H1 (cell line): ENCODE measurements around the gene DCTN1. TPM values are rescaled to one million over a fixed set of nuclear protein-coding genes. Genes with fewer than 3 reads are reported as not detected.

Experiments used
- CHD7 ChIP-seq: fragments of 300-600 bp; sonication (generic); IDR thresholded peaks from 2 replicates; pipeline ENCODE4 v1.7.1; 2012; ENCODE audit warnings: low read length, moderate library complexity, mild to moderate bottlenecking, inconsistent platforms; ENCODE audit not compliant: insufficient replicate concordance
- GTF2F1 ChIP-seq: IDR thresholded peaks from 2 replicates; pipeline ENCODE4 v1.6.1; 2012; ENCODE audit warnings: low read depth, low read length, improper control_type of control experiment, borderline replicate concordance
- MAFK ChIP-seq: IDR thresholded peaks from 2 replicates; pipeline ENCODE4 v1.6.1; 2012; ENCODE audit warnings: low read depth, mild to moderate bottlenecking, improper control_type of control experiment, low read length
- POLR2A ChIP-seq, 2 experiments: IDR thresholded peaks; 1 replicate in 1 of 2; 2 replicates in 1 of 2; pipeline ENCODE4 v1.6.1; 2011; ENCODE audit warnings: low read depth in 2 of 2, low read length in 2 of 2, mild to moderate bottlenecking in 2 of 2; ENCODE audit errors: control extremely low read depth in 1 of 2
- USF2 ChIP-seq: IDR thresholded peaks from 2 replicates; pipeline ENCODE4 v1.6.1; 2011; ENCODE audit warnings: low read length, improper control_type of control experiment
- polyA plus RNA-seq, 7 experiments: library from polyadenylated mRNA; depleted of rRNA in 3 of 7; stranded (reverse) in 5 of 7; unstranded in 2 of 7; fragments of >200 nt in 5 of 7; fragments of 200-250 nt in 2 of 7; gene quantifications; 1 replicate in 5 of 7; 2 replicates in 1 of 7; 4 replicates in 1 of 7; pipeline versions ENCODE4 v1.2.1 to v1.2.3, GENCODE V29; 2011 to 2013; ENCODE audit warnings: missing spikeins in 2 of 7, mixed read lengths in 2 of 7
- total RNA-seq: library from RNA; stranded (reverse); fragmentation: NEBNext Ultra II Directional; extraction: Animal tissue kit (Norgen Biotek cat#: 25700); gene quantifications from 2 replicates; pipeline ENCODE4 v1.2.1, GENCODE V29; 2021

The DCTN1 gene
- total and polyA plus RNA-seq, 2 of the 8 experiments (the other 6 are each of a cell fraction or from before 2014, with no cell fraction given), result 105 to 162 TPM

- no peak for TF ChIP-seq USF2
- TF ChIP-seq GTF2F1, result no peak
- TF ChIP-seq CHD7, result no peak
- TF ChIP-seq MAFK, result no peak
- no peak for TF ChIP-seq POLR2A (IDR thresholded peaks at IDR 0.05; ENCODE audit: control extremely low read depth in 1 of 2, low read depth in 2 of 2, low read length in 2 of 2)
Observed at GRCh38 chr2:74417197-74417596, 37.1 kb upstream of the DCTN1 start (continued).
